Measurements from ENCODE around the gene ZFAND2B.

GRCh38 chr2:219171231-219171651 is 35.3 kb upstream of the ZFAND2B start:
- TF ChIP-seq, protein P1, sequence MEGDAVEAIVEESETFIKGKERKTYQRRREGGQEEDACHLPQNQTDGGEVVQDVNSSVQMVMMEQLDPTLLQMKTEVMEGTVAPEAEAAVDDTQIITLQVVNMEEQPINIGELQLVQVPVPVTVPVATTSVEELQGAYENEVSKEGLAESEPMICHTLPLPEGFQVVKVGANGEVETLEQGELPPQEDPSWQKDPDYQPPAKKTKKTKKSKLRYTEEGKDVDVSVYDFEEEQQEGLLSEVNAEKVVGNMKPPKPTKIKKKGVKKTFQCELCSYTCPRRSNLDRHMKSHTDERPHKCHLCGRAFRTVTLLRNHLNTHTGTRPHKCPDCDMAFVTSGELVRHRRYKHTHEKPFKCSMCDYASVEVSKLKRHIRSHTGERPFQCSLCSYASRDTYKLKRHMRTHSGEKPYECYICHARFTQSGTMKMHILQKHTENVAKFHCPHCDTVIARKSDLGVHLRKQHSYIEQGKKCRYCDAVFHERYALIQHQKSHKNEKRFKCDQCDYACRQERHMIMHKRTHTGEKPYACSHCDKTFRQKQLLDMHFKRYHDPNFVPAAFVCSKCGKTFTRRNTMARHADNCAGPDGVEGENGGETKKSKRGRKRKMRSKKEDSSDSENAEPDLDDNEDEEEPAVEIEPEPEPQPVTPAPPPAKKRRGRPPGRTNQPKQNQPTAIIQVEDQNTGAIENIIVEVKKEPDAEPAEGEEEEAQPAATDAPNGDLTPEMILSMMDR (conservative IDR thresholded peaks at IDR 0.05; ENCODE audit: low read depth, low read length) = peak; percentile 82
- TF ChIP-seq EZH2phosphoT487 (IDR thresholded peaks at IDR 0.05; ENCODE audit: borderline replicate concordance, low read length) (no peak), EZH2 (IDR thresholded peaks at IDR 0.05; ENCODE audit: low read length, unreplicated experiment) (no peak)
